Peyer's patch (tissue), 4 donors: Measurements from ENCODE around the gene GMEB1. TPM values are rescaled to one million over a fixed set of nuclear protein-coding genes. Genes with fewer than 3 reads are reported as not detected.
A peak's percentile ranks its signal among the peaks of the same experiment; 100 is the strongest.
"Not testable (repeated sequence)": the region's sequence is repeated elsewhere in the genome, so short reads cannot be mapped to it uniquely, and the experiment has no call there.

Experiments
- DNase-seq, 3 donors: peaks; one replicate each; pipeline ENCODE4 v3.0.0-alpha.2; 2017 to 2019
- H3K27ac ChIP-seq, 4 donors: fragments of 200-600 bp; sonication (generic); one replicate each; pipeline ENCODE4 v1.5.1; 2016 to 2019
- H3K27me3 ChIP-seq, 2 donors: fragments of 200-600 bp; sonication (generic); one replicate each; pipeline ENCODE4 v1.5.1; 2019
- H3K36me3 ChIP-seq, 3 donors: fragments of 200-600 bp; sonication (generic); one replicate each; pipeline ENCODE4 v1.5.1; 2016 to 2019
- H3K4me1 ChIP-seq, 4 donors: fragments of 200-600 bp; sonication (generic); one replicate each; pipeline ENCODE4 v1.5.1; 2016 to 2019
- H3K4me3 ChIP-seq, 4 donors: fragments of 200-600 bp; sonication (generic); 1 replicate in 3 of 4; 2 replicates in 1 of 4; pipeline ENCODE4 v1.5.1; 2016 to 2019; ENCODE audit warnings: mild to moderate bottlenecking in 1 of 4
- H3K9me3 ChIP-seq, 4 donors: fragments of 200-600 bp; sonication (generic); one replicate each; pipeline ENCODE4 v1.5.1; 2016 to 2019; ENCODE audit warnings: mild to moderate bottlenecking in 1 of 4
- CTCF ChIP-seq, 6 experiments: fragments of 450-650 bp in 4 of 6; fragments of 200-600 bp in 2 of 6; sonication (generic) in 1 of 6; IDR thresholded peaks; one replicate each; pipeline ENCODE4 v1.5.1; 2017 to 2019; ENCODE audit warnings: antibody characterized with exemption in 6 of 6, mild to moderate bottlenecking in 3 of 6, moderate library complexity in 1 of 6
- POLR2A ChIP-seq, 2 donors: fragments of 450-650 bp; IDR thresholded peaks; one replicate each; pipeline ENCODE4 v1.5.1; 2017; ENCODE audit warnings: antibody characterized with exemption in 2 of 2, mild to moderate bottlenecking in 2 of 2, moderate library complexity in 2 of 2
- total RNA-seq, 4 donors: library from RNA; depleted of rRNA; stranded (reverse); fragments of >200 nt; gene quantifications; one replicate each; pipeline ENCODE4 v1.1.0, GENCODE V29; 2016

Gene GMEB1
- total RNA-seq, 4 donors from 2014 or later = 11.0 to 15.7 (median 11.8) TPM

- no peaks in the 10 kb centered on the region for H3K27me3 ChIP-seq
- peaks cover 0 to 11% (median 6%) of the 10 kb centered on the region in 4 donors for H3K4me1 ChIP-seq
- H3K9me3 ChIP-seq = no peaks in the 10 kb centered on the region
- TF ChIP-seq POLR2A (IDR thresholded peaks at IDR 0.05) (no peak), CTCF (IDR thresholded peaks at IDR 0.05) (no peak)
- H3K27ac ChIP-seq = no peak overlapping the region
- H3K4me3 ChIP-seq = no peak overlapping the region
- no peak for DNase-seq
- H3K36me3 ChIP-seq = no peaks in the 10 kb centered on the region
Observed at GRCh38 chr1:28663871-28664470, 4.6 kb upstream of the GMEB1 start.

- H3K27ac ChIP-seq = no peak overlapping the region
- peaks cover 0 to 17% (median 6%) of the 10 kb centered on the region in 4 donors for H3K4me1 ChIP-seq
- no peak for TF ChIP-seq CTCF (IDR thresholded peaks at IDR 0.05)
- no peak for TF ChIP-seq POLR2A (IDR thresholded peaks at IDR 0.05)
- DNase-seq = no peak
- H3K9me3 ChIP-seq = no peaks in the 10 kb centered on the region
- no peaks in the 10 kb centered on the region for H3K27me3 ChIP-seq
- H3K36me3 ChIP-seq = no peaks in the 10 kb centered on the region
- no peak overlapping the region for H3K4me3 ChIP-seq
Observed at GRCh38 chr1:28666806-28667205, 1.8 kb upstream of the GMEB1 start.

DNA sequence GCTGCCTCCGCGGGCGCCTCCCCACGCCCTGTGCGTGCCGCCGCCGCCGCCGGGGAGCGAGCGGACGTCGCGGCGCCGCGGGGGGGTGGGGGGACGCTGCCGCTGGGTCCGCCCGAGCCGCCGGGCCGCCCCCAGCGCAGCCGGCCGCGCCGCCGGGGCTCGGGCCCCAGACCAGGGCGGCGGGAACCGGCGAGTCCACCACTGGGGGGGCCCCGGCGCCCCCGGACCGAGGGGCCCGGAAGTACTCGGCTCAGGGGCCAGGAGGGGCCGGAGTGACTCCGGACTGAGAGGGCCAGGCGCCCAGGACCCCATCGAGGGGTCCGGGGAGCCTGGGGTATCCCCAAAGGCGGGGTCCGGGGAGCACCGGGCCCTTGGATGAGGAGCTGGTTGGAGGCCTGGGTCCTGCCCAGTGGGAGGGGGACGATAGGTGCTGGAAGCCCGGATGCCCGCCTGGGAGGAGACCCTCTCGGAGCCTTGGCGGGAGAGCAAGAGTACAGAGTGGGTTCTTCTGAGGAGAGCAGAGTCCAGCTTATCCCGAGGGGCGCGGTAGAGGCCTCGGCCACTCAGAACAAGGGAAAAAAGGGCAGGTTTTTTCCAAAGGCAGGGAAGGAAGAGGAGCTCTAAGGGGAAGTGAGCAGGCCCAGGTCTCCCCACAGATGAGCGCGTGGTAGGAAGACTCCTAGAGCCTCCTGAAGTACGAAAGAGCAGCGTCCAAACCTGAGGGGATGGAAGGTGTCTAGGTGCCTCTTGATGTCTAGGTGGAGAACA, 556 bp downstream of the GMEB1 start:
- no peaks in the 10 kb centered on the region for H3K27me3 ChIP-seq
- peak; percentile 30 to 78 (median 78) for DNase-seq
- H3K9me3 ChIP-seq = no peaks in the 10 kb centered on the region

DNA sequence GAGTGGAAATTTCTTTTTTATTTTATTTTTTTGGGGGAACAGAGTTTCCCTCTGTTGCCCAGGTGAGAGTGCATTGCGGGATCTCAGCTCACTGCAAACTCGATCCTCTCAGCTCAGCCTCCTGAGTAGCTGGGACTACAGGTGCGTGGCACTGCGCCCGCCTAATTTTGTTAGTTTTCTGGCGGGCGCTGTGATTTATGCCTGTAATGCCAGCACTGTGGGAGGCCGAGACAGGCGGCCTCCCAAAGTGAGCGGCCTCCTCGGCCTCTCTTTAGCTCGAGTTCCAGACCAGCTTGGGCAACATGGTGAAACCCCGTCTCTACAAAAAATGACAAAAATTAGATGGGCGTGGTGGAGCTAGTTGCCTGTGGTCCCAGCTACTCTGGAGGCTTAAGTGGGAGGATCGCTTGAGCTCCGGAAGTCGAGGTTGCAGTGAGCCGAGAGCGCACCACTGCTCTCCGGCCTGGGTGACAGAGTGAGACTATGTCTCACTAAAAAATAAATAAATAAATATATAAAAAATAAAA, 2.7 kb downstream of the GMEB1 start:
- Histone ChIP-seq H3K27me3 (no peaks in the 10 kb centered on the region), H3K27ac (no peak overlapping the region), H3K4me1 (peaks cover 0 to 17% (median 6%) of the 10 kb centered on the region in 4 donors), H3K4me3 (no peak overlapping the region), H3K36me3 (no peaks in the 10 kb centered on the region), H3K9me3 (no peaks in the 10 kb centered on the region)
- no peak for DNase-seq
- TF ChIP-seq POLR2A (IDR thresholded peaks at IDR 0.05) (no peak), CTCF (IDR thresholded peaks at IDR 0.05) (no peak)

More for the DNA sequence above, 556 bp downstream of the GMEB1 start:
- Histone ChIP-seq H3K36me3 (no peaks in the 10 kb centered on the region), H3K27ac (peak overlapping the region; percentile 87 to 100 (median 98)), H3K4me3 (peak overlapping the region; percentile 93 to 100 (median 96)), H3K4me1 (peaks cover 0 to 17% (median 6%) of the 10 kb centered on the region in 4 donors)
- TF ChIP-seq POLR2A (IDR thresholded peaks at IDR 0.05) (peak in 1 of 2 donors; percentile 78), CTCF (IDR thresholded peaks at IDR 0.05) (no peak)

GRCh38 chr1:28672971-28673370, 4.4 kb downstream of the GMEB1 start:
- H3K27ac ChIP-seq, DNase-seq, H3K4me1 ChIP-seq, H3K36me3 ChIP-seq, H3K4me3 ChIP-seq, H3K9me3 ChIP-seq, H3K27me3 ChIP-seq: not testable (repeated sequence)

GRCh38 chr1:28675924-28676257, 7.3 kb downstream of the GMEB1 start:
- Histone ChIP-seq H3K4me3 (no peak overlapping the region), H3K4me1 (no peaks in the 10 kb centered on the region), H3K27me3 (no peaks in the 10 kb centered on the region), H3K36me3 (peaks cover 0 to 1% (median 0%) of the 10 kb centered on the region in 3 donors), H3K9me3 (no peaks in the 10 kb centered on the region), H3K27ac (no peak overlapping the region)
- DNase-seq = no peak
- no peak for TF ChIP-seq CTCF (IDR thresholded peaks at IDR 0.05)
- no peak for TF ChIP-seq POLR2A (IDR thresholded peaks at IDR 0.05)
